UCSD-AML1 (cell line): ENCODE data around the gene MYLK2.

ENCODE experiments used
- DNase-seq: peaks from one replicate; lab custom pipeline; 2025; ENCODE audit not compliant: unreplicated experiment; lab: John Stamatoyannopoulos, UW

Gene MYLK2

DNA sequence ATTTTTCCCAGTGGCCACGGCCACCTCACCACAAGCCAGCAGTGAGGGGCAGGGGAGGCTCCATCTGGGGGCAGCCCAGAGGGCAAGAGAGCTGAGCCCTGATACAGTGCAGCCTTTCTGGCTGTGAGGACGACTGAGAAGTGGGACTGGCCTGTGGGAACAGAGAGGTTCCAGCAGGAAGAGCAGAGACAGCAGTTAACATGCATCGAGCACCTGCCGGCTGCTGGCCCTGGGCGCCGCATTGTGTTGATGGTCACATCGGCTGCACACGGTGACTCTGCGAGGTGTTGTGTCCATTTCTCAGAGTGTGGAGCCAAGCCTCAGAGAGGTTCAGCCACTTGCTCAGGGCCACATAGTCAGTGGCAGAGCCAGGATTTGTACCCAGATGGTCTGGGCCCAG is 16.4 kb downstream of the MYLK2 start:
- no peak for DNase-seq

- peak; percentile 88 for DNase-seq
Measured at GRCh38 chr20:31835977-31836852, 17.1 kb downstream of the MYLK2 start.

DNA sequence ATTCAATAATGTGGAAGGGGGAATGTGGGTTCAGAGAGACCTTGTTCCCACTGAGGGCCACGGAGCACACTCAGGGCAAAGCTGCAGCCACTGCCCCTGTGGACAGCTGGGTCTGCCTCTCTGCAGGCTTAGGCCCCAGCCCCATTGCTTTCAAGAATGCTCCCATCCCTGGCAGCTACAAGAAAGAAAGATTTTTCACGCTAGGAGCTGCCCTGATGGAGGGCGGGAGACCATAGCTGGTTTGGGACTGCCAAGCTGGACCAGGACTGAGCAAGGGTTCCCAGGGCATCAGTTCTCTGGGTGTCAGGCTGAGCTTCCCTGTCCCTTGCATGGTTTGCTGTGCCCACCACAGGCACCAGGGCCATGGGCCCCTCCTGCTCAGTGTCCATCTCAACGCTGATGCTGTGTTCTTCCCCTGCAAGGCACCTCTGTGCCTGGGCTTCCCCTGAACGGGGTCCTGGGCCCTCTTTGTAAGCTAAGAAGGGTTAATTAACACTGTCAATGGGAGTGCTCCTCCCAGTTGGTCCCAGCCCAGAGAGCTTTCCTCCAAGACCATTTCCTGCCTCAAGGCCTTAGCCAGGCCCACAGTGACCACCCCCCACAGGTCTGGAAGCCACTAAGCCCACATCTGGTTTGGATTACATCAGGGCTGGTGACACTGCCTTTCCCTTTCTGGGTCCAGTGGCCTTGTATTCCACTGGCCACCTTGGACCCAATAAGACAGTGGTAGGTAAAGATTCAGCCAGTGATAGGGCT is 17.9 kb downstream of the MYLK2 start:
- DNase-seq = peak; percentile 49

GRCh38 chr20:31837896-31838397 is 18.8 kb downstream of the MYLK2 start:
- peak; percentile 57 for DNase-seq

GRCh38 chr20:31838646-31839292 is 19.6 kb downstream of the MYLK2 start:
- DNase-seq = no peak

DNA sequence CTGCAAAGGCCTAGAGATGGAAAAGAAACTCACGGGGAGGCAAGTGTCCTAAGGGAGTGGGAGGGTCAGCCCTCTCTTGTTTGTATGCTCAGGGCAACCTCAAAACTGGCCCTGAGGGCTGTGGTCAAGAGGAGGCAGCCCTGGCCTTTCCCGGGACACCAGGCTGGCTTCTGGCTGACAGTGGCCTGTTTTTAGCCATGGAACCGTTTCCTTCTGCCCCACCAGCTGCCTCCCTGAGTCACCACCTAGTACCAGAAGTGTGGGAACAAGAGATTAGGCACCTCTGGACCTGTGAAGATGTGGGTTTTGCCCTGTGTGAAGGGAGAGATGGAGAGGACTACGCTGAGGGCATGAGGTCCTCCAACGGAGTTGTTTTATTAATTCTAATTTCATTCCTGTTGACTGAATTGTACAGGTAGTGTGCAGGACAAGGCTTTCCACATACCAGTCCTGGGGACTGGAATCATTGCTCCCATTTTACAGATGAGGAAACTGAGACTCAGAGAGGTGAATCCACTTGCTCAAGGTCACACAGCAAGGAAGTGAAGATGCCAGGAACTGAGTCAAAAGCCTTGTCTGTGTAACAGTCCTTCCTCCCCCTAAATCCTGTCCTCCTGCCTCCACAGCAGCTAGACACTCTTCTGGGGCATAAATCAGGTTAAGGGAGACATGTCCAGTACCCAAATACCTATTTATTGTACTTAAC is 20.8 kb downstream of the MYLK2 start:
- DNase-seq = no peak

DNA sequence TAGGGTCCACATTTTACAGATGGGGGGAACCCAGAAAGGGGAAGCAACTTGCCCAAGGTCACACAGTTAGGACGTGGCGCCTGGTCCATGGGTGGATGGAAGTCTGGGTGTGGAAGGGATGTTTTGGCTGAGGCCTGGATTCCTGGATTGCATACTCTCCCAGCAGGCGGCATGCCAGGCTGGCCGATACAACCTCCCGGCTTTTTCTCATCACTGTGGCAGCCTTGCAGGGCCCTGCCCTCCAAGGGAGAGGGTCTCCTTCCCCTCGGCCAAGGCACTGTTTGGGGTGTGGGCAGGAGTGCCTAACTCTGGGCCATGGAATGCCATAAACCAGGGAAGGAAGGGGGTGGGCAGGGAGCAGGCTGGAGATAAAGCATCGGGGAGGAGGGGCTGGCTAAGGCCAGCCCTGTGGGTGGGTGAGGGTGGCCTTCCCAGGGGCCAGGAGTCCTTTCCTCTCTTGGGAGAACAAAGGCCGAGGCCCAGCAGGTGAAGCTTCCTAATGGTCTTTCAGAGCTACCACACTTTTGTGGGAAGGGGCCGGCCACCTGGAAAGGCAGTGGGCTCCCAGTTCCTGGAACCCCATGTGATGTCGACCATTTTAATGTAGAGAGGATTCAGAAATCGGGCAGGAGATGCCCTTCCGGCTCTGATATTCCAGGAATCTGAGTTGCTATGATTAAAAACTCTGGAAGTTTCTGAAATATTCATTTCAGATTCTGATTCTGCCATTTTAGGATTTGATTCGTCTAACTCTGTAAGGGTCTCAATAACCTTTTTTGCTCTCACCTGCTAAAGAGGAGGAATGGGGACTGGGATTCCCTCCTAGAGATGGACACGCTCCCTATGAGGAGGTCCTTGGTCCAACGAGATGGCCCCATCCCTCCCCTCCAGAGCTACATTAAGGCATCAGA is 22.0 kb downstream of the MYLK2 start:
- no peak for DNase-seq

GRCh38 chr20:31841928-31842327 is 22.8 kb downstream of the MYLK2 start:
- no peak for DNase-seq

GRCh38 chr20:31842471-31843157 is 23.5 kb downstream of the MYLK2 start:
- DNase-seq = no peak

GRCh38 chr20:31843288-31843687 is 24.1 kb downstream of the MYLK2 start:
- no peak for DNase-seq

GRCh38 chr20:31843881-31844280 is 24.7 kb downstream of the MYLK2 start:
- no peak for DNase-seq

- no peak for DNase-seq
Measured at GRCh38 chr20:31844737-31845299, 25.7 kb downstream of the MYLK2 start.

DNA sequence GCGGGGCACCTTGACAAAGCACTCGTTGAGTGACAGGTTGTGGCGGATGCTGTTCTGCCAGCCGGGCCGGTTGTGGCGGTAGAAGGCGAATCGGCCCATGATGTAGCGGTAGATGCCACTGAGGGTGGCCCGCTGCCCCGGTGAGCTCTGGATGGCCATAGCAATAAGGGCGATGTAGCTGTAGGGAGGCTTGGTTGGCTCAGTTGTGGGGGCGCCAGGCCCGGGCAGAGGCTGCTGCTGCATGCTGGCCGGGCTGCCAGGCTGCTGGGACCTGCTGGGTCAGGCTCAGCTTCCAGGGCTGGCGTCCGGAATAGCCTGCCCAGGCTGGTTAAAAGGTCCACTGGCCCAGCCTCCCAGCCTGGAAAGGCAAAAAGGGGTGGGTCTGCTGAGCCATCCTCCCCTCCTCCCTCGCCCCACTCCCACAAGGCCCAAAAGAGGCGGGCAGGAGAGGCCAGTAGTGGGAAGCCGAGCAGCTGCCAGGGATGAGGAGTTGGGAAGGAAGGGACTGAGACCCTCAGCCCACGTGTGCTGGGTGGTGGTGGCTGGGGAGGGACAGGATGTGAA is 26.2 kb downstream of the MYLK2 start, which contains the start of gene FOXS1:
Gene FOXS1 (minus strand): TSS at position 305 of the 564 bp plus-strand sequence. CDS start 62 bp downstream, at position 243.
- no peak for DNase-seq

GRCh38 chr20:31846793-31847138 is 27.6 kb downstream of the MYLK2 start:
- DNase-seq = no peak

- no peak for DNase-seq
Measured at GRCh38 chr20:31848088-31848999, 29.2 kb downstream of the MYLK2 start.

DNA sequence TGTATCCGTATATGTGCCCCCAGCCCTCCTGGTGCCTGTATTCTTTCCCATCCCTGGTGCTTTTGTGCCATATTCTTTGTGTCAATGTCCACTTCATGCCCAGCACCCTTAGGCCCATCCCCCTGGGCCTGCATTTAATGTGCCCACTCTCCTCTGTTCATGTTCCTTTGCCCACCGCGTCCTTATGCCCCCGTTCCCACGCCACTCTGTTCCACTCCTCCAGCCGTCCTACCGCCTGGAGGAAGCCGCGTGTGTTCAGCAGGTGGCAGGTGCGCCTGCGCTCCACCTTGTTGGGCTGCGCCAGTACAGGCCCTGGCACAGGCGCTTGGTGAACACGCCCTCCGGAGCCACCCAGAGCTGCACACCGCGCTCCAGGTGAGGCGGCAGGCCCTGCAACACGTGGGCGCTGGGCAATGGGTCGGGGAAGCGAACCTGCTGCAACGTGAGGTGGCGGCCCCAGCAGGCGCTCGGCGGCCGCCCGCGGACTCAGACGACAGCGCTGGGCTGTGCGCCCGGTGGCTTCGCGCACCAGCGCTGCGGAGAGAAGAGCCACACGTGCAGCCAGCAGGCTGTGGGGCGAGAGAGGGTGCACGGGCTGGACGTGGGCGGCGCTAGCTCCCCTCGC is 30.3 kb downstream of the MYLK2 start:
- no peak for DNase-seq
